Measurements from ENCODE around the gene SPI1.

- TF ChIP-seq CTCF (IDR thresholded peaks at IDR 0.05; ENCODE audit: low read depth, low read length) (no peak), POLR2A (IDR thresholded peaks at IDR 0.05; ENCODE audit: extremely low read depth, insufficient read length) (no peak)
These were observed 35.7 kb upstream of the SPI1 start for GRCh38 chr11:47413908-47414684.
